HEK293T (cell line): ENCODE measurements around the gene HOXC11.

Experiments used
- CTCF ChIA-PET: fragments of 350-600 bp; formaldehyde crosslinking; extraction: SDS; loops from one replicate; lab custom pipeline; 2021; ENCODE audit warnings: antibody characterized with exemption, inconsistent platforms; lab: Yijun Ruan, JAX
- POLR2A ChIA-PET: fragments of 350-600 bp; formaldehyde crosslinking; extraction: SDS; loops from one replicate; lab custom pipeline; 2020; ENCODE audit warnings: antibody characterized with exemption, inconsistent platforms; lab: Yijun Ruan, JAX
- DNase-seq: peaks from one replicate; pipeline ENCODE4 v3.0.0; 2012; ENCODE audit warnings: mixed read lengths; ENCODE audit errors: extremely low spot score
- ARNT ChIP-seq: fragments of 450-650 bp; IDR thresholded peaks from 2 replicates; pipeline ENCODE4 v1.6.1; 2017; ENCODE audit warnings: mild to moderate bottlenecking
- BHLHE40 ChIP-seq: fragments of 450-650 bp; IDR thresholded peaks from 2 replicates; pipeline ENCODE4 v1.6.1; 2016; ENCODE audit warnings: mild to moderate bottlenecking, moderate library complexity, borderline replicate concordance
- CTBP1 ChIP-seq: fragments of 450-650 bp; IDR thresholded peaks from 2 replicates; pipeline ENCODE4 v1.6.1; 2016; ENCODE audit warnings: borderline replicate concordance
- ELF4 ChIP-seq: fragments of 450-650 bp; IDR thresholded peaks from 2 replicates; pipeline ENCODE4 v1.6.1; 2017; ENCODE audit warnings: antibody characterized with exemption
- FOXA1 ChIP-seq: fragments of 450-650 bp; IDR thresholded peaks from 2 replicates; pipeline ENCODE4 v1.6.1; 2016; ENCODE audit warnings: mild to moderate bottlenecking
- FOXK2 ChIP-seq: fragments of 450-650 bp; IDR thresholded peaks from 2 replicates; pipeline ENCODE4 v1.6.1; 2016; ENCODE audit warnings: mild to moderate bottlenecking
- FOXM1 ChIP-seq: fragments of 450-650 bp; IDR thresholded peaks from 2 replicates; pipeline ENCODE4 v1.6.1; 2017; ENCODE audit warnings: mild to moderate bottlenecking, borderline replicate concordance
- HDGF ChIP-seq: fragments of 450-650 bp; IDR thresholded peaks from 2 replicates; pipeline ENCODE4 v1.6.1; 2017; ENCODE audit warnings: antibody characterized with exemption, borderline replicate concordance
- L3MBTL2 ChIP-seq: fragments of 450-650 bp; conservative IDR thresholded peaks from 2 replicates; pipeline ENCODE4 v1.6.1; 2016; ENCODE audit warnings: mild to moderate bottlenecking
- LEF1 ChIP-seq: fragments of 450-650 bp; IDR thresholded peaks from 2 replicates; pipeline ENCODE4 v1.6.1; 2017; ENCODE audit warnings: mild to moderate bottlenecking, borderline replicate concordance
- NFRKB ChIP-seq: fragments of 450-650 bp; IDR thresholded peaks from 2 replicates; pipeline ENCODE4 v1.6.1; 2016; ENCODE audit warnings: mild to moderate bottlenecking, moderate library complexity
- SP1 ChIP-seq: fragments of 450-650 bp; IDR thresholded peaks from 2 replicates; pipeline ENCODE4 v1.6.1; 2017
- SUZ12 ChIP-seq: fragments of 450-650 bp; IDR thresholded peaks from 2 replicates; pipeline ENCODE4 v1.6.1; 2016; ENCODE audit warnings: mild to moderate bottlenecking
- TARDBP ChIP-seq: fragments of 450-650 bp; IDR thresholded peaks from 2 replicates; pipeline ENCODE4 v1.6.1; 2016
- ZNF384 ChIP-seq: fragments of 450-650 bp; IDR thresholded peaks from 2 replicates; pipeline ENCODE4 v1.6.1; 2016
- TF ChIP-seq, protein P1 (sequence below): fragments of 450-650 bp; IDR thresholded peaks from 2 replicates; pipeline ENCODE4 v1.6.1; 2016

Gene HOXC11

DNA sequence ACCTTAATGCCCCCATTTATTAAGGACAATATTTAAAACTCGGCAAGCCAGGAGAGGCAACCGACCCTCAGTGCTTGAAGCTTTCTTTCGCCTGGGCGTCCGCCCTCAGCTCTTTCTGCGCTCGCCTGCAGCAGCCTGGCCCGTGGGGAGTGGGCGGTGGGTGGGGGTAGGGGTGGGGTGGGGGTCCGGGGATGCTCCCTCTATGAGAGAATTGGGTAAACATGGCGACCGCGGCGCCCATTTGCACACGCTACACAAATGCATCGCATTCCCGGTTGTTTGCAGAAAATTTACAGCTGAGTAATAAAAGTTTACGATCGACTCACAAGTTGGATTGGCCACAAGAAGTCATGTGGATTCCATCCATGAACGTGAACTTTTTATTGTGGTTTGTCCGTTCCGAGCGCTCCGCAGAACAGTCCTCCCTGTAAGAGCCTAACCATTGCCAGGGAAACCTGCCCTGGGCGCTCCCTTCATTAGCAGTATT is 43.6 kb downstream of the HOXC11 start:
- CTCF ChIA-PET = interaction anchor here (0.6 to 2.3 kb wide), 6 partner anchors 10 to 192 kb away, joined by 3 to 13 read pairs (median 4); partner anchors contain the start of gene HOXC10
- peak; percentile 60 for DNase-seq
- POLR2A ChIA-PET = interaction anchor here (0.7 to 2.9 kb wide), 20 partner anchors 8 to 178 kb away, joined by 3 to 26 read pairs (median 4); partner anchors contain the start of genes HOXC4, HOXC5, HOXC6 and HOXC8
- TF ChIP-seq FOXM1 = no peak
- TF ChIP-seq HDGF = no peak
- no peak for TF ChIP-seq ARNT
- no peak for TF ChIP-seq BHLHE40
- TF ChIP-seq, protein P1, sequence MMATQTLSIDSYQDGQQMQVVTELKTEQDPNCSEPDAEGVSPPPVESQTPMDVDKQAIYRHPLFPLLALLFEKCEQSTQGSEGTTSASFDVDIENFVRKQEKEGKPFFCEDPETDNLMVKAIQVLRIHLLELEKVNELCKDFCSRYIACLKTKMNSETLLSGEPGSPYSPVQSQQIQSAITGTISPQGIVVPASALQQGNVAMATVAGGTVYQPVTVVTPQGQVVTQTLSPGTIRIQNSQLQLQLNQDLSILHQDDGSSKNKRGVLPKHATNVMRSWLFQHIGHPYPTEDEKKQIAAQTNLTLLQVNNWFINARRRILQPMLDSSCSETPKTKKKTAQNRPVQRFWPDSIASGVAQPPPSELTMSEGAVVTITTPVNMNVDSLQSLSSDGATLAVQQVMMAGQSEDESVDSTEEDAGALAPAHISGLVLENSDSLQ = peak; percentile 46
- TF ChIP-seq SUZ12 = no peak
- no peak for TF ChIP-seq NFRKB

DNA sequence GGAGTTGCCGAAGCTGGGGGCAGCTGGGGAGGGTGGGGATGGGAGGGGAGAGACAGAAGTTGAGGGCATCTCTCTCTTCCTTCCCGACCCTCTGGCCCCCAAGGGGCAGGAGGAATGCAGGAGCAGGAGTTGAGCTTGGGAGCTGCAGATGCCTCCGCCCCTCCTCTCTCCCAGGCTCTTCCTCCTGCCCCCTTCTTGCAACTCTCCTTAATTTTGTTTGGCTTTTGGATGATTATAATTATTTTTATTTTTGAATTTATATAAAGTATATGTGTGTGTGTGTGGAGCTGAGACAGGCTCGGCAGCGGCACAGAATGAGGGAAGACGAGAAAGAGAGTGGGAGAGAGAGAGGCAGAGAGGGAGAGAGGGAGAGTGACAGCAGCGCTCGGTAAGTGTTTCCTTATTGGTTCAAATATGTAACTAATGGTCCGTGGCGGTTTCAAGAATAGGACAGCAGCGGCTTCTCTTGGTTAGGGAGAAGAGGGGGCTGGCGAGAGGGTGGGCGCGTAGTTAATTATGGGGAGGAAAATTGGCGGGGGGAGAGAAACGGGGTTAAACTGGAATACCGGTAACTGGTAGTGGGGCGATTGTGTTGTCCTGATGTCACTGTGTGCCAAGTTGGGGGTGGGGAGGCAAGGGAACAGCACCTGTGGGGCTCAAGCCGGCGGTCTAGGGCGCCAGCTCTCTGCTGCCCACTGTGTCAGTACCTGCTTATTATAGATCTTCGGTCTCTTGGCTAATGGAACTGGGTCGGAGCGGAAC is 44.3 kb downstream of the HOXC11 start:
- CTCF ChIA-PET = interaction anchor here (0.6 to 2.3 kb wide), 8 partner anchors 8 to 191 kb away, joined by 3 to 13 read pairs (median 4); partner anchors contain the start of gene HOXC8
- no peak for TF ChIP-seq HDGF
- TF ChIP-seq FOXM1 = no peak
- TF ChIP-seq, protein P1 = peak; percentile 91
- DNase-seq = no peak
- POLR2A ChIA-PET = interaction anchor here (0.8 to 2.9 kb wide), 22 partner anchors 9 to 342 kb away, joined by 3 to 26 read pairs (median 4); partner anchors contain the start of genes CBX5, HNRNPA1, HOXC4 and HOXC5

DNA sequence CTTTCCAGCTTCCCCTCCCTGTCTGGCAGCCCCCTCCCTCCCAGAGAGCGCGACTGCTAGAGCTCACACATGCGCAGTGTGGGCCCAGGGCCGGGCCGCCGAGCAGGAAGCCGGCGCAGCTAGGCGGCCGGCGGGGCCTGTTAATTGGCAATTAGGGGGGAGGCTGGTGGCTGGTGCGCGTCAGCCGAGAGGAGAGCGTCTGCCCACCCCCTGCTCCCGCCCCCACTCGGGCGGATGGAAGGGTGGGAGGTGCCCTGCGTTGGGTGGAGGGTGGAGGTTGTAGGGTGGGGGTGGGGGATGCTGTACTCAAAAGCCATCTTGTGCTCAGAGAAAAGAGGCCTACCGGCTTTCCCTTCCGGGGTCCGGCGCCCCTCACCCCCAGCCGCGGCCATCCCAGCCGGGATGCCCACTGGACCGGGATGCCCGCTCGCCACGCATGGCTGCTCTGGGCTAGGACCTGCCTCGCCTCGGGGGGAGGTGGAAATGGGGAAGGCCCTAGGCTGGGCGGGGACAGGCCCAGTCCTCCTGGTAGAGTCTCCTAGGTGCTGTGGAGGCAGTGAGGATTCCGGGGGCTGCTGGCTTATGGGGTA is 45.0 kb downstream of the HOXC11 start:
- no peak for TF ChIP-seq ARNT
- TF ChIP-seq, protein P1 = 0 out of 2 replicates have a peak, but pooled peaks have one; percentile 10
- POLR2A ChIA-PET = interaction anchor here (0.9 to 2.9 kb wide), 15 partner anchors 9 to 341 kb away, joined by 3 to 26 read pairs (median 5); partner anchors contain the start of genes CBX5, HNRNPA1, HOXC4 and HOXC5
- CTCF ChIA-PET = interaction anchor here (0.8 to 2.3 kb wide), 5 partner anchors 9 to 190 kb away, joined by 3 to 6 read pairs (median 3); partner anchors contain the start of gene HOXC8
- peak; percentile 90 for DNase-seq

DNA sequence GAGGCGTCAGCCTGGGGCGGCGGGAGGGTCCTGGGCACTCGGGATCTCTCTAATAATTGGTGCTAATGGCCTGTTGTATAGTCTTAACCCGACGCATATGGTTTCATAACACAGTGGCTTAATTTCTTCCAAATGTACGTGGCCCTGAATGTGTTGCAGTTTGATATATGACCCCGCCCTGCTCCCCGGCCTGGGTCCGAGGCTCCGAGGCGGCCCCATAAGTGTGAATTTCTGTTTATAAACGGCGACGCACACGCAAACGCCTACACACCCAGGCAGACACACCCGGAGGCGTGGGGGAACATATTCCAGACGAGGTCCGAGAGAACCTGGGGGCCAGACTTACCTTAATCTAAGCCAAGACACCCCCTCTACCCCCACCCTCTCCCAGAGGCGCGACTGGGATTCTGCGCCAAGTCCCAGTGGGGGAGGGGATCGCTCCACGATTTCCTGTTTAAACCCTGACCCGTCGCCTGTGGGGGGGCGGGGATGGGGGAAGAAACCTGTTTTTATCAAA is 45.6 kb downstream of the HOXC11 start:
- TF ChIP-seq CTBP1 (no peak), L3MBTL2 (peak; percentile 32; the same call in 1 of the 2 replicates), NFRKB (no peak)
- TF ChIP-seq, protein P1 = no peak
- POLR2A ChIA-PET = interaction anchor here (1.4 to 2.9 kb wide), 2 partner anchors 8 to 341 kb away, joined by 3 to 26 read pairs; partner anchors contain the start of gene HOXC6
- no peak for DNase-seq
- CTCF ChIA-PET = no interaction called here

DNA sequence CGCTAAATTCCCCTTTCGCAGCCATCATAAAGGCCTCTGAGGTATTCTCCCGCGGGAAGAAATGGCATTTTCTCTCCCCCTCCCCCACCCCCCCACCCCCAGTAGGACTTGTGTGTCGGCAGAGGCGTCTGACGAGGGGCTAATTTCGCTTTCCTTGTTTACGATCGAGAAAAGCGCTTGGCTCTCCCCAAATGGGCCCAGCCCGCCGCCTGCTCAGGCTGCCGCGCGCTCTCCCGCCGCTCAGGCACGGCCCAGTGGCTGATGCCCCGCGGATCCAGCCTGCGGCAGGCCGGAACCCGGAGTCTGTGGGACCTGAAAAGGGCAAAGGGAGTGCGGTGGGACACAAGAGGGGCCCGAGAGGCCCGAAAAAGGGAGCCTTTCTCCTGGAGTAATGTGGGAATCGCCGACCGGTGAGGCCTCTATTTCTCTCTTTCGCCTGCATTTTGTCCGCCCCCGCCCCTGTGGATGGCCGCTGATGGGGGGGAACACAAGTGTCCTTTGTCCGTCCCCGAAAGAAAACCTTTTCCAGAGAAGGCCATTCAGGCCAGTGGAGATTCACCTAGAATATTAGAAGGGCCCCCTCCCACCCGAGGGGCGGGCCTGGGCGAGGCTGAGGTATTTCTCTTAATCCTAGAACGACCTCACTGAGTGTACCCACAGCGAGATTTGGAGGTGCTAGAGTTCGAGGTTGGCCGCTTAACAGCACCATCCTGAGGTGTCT is 46.3 kb downstream of the HOXC11 start:
- CTCF ChIA-PET = no interaction called here
- POLR2A ChIA-PET = no interaction called here
- TF ChIP-seq SUZ12 = no peak
- no peak for TF ChIP-seq LEF1
- no peak for TF ChIP-seq ELF4
- no peak for TF ChIP-seq FOXM1
- no peak for TF ChIP-seq TARDBP
- TF ChIP-seq CTBP1 = no peak
- no peak for TF ChIP-seq FOXA1
- no peak for TF ChIP-seq FOXK2
- no peak for TF ChIP-seq BHLHE40
- TF ChIP-seq, protein P1 = no peak
- no peak for TF ChIP-seq SP1
- TF ChIP-seq HDGF = no peak
- TF ChIP-seq NFRKB = no peak
- TF ChIP-seq ZNF384 = no peak
- TF ChIP-seq L3MBTL2 = no peak
- TF ChIP-seq ARNT = no peak
- DNase-seq = no peak
